Activated CD4-positive, alpha-beta T cell treated with anti-CD3 and anti-CD28 coated beads for 1 hour (primary cell): ENCODE measurements around the gene CDC45.
"Not testable (repeated sequence)": the region's sequence is repeated elsewhere in the genome, so short reads cannot be mapped to it uniquely, and the experiment has no call there.

ENCODE experiments used
- DNase-seq: peaks from one replicate; pipeline ENCODE4 v3.0.0-alpha.2; 2020

Gene CDC45

DNA sequence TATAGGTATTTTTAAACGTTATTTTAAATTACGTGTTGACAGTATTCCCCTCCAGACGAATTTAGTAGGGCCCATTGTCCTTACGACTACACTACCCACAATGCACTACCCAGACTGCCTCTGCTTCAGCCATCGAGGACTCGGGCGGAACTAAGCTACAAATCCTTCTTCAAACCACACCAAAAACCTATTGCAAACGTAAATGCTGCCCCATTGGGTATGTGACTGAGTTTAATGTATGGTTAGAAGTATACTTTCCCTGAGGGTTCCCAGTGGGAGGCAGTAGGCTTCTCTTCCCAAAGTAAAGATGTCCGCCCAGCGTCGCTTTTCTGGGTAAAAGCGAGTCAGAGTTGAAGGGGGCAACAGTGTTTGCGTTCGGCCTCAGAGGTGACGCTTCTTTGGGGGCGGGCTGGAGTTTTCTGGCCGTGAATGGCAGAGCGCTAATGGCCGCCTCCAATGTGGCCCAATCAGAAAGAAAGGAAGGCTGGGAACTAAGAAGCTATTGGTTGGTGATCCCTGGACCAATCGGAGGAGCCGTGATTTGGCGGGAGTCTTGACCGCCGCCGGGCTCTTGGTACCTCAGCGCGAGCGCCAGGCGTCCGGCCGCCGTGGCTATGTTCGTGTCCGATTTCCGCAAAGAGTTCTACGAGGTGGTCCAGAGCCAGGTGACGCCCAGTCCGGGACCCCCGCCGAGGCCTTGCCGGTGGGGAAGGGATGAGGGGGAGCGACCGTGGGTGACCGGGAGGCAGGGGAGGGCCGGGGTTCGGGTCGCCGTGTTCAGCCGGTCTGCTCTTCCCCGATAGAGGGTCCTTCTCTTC, at the start of gene CDC45:
CDC45 (plus strand) TSS at position 566 of the 818 bp plus-strand sequence; CDS start at position 615, 49 bp downstream.
- peak; percentile 88 for DNase-seq

DNA sequence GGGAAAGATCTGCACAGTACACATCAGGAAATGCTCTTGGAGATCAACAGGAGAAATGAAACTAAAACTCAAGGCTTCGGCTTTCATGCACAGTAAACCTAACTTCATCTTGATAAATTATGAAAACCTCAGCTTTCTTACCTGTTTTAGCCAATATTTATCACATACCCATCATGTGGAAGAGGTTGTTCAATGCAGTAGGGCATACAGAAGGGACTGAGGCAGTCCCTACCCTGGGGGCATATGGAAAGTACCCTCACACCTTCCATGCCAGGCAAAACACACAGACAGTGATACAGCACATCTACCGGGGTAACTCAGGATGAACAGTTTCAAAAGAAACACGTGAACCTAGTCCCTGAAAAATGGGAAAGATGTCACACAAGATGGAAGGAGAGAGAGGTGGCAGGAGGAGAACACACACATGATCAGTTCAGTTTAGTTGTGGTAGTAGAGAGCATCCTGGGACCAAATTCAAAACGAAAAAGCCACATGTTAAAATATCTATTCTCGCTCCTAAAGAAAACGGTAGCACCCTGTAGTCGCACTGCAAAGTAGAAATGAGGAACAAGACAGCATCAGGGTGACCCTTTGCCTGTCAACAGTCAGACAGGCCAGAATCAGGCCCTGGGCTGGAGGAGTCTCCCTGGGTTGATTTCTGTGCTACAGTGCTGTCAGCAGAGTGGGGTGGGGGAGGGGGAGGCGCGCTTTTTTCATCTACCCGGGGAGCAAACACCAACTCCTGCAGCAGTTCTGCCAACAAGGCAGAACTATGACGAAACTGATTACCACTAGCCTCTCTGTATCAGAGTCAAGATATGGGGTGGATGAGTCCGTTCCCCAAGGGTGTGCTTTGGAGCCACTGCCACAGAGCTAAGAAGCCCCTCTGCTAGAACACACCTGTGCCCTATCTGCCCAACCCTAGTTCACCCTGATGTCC, 49.5 kb upstream of the CDC45 start:
- DNase-seq = peak; percentile 15

GRCh38 chr22:19430890-19431541, 48.7 kb upstream of the CDC45 start:
- no peak for DNase-seq

GRCh38 chr22:19431649-19432132, 48.0 kb upstream of the CDC45 start, which contains the start of gene HIRA:
HIRA (minus strand) TSS chr22:19431733; CDS start chr22:19431476, 257 bp downstream.
- DNase-seq = peak; percentile 81

GRCh38 chr22:19432133-19432851, 47.4 kb upstream of the CDC45 start, which contains the start of gene MRPL40:
MRPL40 (plus strand) TSS chr22:19432545; CDS start chr22:19432555, 10 bp downstream.
- DNase-seq = peak; percentile 76

DNA sequence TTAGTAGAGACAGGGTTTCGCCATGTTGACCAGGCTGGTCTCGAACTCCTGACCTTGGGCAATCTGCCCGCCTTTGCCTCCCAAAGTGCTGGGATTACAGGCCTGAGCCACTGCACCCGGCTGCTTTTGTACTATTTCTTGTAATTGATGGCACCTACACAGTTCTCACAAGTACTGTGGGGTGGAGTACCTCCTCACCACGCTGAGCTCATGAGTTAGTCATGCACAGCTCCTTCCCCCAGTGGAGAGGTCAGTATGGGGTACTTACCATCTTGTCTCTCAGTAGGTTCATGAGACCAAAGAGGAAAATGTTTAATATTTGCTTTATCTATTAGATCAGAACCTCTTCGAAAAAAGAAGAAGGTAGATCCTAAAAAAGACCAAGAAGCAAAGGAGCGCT, 45.3 kb upstream of the CDC45 start:
- DNase-seq = no peak

DNA sequence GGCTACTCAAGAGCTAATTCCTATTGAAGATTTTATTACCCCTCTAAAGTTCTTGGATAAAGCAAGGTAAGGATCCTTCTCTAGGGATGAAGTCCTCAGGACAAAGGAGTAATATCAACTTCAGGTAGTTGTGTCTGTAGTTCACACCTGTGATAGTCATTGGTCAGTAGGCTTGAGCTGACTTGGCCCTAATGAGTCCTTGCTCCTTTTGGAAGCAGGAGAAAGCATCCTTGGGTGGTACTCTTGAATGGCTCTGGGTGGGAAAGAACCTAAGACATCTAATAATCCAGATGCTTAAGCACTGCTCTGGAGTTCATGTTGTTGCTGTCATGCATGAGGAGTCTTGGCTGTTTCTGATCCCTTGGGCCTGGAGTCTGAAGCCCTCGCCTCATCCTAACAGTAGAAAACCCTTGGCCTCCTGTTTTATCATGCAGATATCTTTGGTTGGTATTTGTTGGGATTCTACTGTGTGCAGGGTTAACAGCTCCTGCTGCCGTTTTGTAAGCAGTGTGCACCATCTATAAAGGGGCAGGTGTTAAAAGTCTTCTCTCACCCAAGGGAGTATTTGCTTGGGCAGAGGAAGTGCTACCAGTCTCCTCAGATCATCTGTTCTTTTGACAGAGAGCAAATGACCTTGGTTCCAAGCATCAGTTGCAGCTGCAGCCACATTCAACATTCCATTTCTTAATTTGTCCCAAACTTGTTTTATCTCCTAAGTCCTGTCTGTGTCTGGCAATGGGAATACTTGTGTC, 44.7 kb upstream of the CDC45 start:
- no peak for DNase-seq

GRCh38 chr22:19436444-19437161, 43.1 kb upstream of the CDC45 start:
- not testable (repeated sequence) for DNase-seq

DNA sequence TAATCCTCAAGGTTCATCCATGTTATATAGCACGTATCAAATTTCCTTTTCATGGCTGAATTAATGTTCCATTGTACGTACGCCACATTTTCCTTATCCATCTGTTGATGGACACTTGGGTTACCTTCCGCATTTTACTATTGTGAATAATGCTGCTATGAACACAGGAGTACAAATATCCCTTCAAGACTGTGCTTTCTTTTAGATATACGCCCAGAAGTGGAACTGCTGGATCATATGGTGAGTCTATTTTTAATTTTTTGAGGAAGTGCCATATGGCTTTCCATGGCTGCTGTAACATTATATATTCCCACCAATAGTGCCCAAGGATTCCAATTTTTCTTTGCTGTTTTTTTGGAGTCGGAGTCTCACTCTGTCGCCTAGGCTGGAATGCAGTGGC, 41.4 kb upstream of the CDC45 start:
- no peak for DNase-seq

DNA sequence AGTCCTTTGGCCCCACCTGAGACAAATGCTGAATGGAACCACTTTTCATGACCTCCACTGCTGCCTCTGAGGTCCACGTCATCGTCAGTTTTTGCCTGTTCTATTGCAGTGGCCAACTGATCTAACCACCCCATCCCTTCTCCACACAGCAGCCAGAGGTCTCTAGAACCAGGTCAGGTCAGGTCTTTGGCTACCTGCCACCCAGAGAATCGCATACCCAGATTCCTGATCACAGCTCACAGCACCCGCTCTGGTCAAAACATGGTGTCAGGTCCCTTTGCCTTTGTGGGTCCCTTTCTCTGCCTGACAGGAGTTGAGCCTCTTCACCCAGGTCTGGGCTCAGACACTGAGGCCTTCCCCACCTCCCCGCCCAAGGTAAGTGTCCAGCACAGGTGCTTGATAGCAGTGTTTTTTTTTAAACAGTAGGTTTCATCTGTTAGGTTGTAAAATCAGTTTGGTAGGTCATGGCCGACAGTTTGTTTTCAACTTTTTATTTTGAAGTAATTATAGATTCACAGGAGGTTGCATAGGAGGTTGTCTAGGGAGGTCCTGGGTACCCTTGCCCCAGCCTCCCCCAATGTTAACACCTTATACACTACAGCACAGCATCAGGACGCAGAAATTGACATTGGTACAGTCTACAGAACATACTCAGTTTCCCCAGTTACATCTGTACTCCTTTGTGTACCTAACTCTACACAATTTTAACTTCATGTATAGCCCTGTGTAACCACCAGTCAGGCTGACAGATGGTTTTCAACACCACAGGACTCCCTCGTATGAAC, 39.1 kb upstream of the CDC45 start:
- DNase-seq = no peak

DNA sequence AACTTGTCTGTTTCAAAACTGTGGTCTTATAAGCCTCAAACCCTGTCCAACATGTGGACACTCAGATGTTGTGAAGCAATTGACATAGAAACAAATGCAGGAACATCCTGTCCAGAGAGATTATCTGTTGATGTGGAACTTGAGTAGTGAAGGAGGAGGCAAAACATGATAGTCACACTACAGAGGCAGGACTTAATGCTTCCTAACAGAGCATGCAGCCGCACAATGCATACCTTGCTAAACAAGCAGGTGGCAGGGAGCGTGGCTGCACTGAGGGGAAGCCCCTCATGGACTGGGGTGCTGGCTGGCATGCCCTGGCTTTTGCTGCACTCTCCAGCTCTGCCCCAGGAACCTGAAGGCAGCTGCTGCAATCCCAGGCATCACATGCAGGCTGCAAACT, 37.6 kb upstream of the CDC45 start:
- DNase-seq = no peak

- no peak for DNase-seq
These were observed 36.0 kb upstream of the CDC45 start for GRCh38 chr22:19443544-19444211.

- DNase-seq = not testable (repeated sequence)
These were observed 34.3 kb upstream of the CDC45 start for GRCh38 chr22:19445279-19445982.

- DNase-seq = no peak
These were observed 33.0 kb upstream of the CDC45 start for GRCh38 chr22:19446603-19447329.

- DNase-seq = peak; percentile 80
These were observed 32.2 kb upstream of the CDC45 start, which contains the start of gene C22orf39 for GRCh38 chr22:19447330-19448075. C22orf39 (minus strand) TSS chr22:19447711; CDS start chr22:19447688, 23 bp downstream.

GRCh38 chr22:19448076-19448607, 31.6 kb upstream of the CDC45 start:
- no peak for DNase-seq
